GM19438 (cell line): ENCODE measurements around the gene KNCN.

ENCODE experiments used
- ATAC-seq: cut with Tn5 transposase; IDR thresholded peaks from one replicate; pipeline ENCODE4 v1.9.1; 2021; ENCODE audit warnings: low read depth; ENCODE audit not compliant: unreplicated experiment

KNCN gene

DNA sequence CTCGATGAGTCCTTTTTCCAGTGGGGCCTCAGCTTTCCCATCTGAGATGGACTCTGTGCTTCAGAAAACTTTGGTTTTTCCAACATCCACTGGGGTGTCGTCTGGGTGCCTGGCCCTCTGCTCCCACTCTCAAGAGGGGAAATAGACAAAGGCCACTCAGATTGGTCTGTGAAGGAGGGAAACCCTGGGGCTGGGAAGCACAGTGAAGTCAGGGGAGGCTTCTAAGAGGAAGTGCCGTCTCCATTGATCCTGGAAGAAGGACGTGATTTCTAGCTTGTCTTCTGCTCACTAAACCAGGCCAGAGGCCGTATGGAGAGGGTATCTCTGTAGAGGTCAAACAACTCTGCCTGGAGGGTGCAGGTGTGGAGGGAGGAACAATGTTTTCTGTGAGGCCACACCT, 5.2 kb downstream of the KNCN start:
- no peak for ATAC-seq

DNA sequence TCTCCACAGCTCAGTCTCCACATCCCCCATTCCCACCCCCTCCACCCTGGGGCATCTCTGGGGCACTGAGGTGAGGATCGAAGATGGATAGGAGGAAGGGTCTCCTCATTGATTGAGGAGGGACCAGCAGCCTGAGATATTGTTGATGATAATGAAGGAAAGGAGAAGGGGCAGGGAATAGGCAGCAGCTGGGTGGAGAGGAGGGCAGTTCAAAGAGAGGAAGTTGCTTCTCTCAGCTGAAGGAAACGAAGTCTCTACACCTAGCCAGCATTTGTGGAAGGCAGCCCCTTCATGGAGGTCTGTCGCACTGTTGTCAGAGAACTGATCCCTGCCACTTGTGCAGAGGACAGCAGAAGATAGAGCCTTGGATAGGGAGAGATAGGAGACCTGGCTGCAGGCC, 5.7 kb downstream of the KNCN start:
- no peak for ATAC-seq

DNA sequence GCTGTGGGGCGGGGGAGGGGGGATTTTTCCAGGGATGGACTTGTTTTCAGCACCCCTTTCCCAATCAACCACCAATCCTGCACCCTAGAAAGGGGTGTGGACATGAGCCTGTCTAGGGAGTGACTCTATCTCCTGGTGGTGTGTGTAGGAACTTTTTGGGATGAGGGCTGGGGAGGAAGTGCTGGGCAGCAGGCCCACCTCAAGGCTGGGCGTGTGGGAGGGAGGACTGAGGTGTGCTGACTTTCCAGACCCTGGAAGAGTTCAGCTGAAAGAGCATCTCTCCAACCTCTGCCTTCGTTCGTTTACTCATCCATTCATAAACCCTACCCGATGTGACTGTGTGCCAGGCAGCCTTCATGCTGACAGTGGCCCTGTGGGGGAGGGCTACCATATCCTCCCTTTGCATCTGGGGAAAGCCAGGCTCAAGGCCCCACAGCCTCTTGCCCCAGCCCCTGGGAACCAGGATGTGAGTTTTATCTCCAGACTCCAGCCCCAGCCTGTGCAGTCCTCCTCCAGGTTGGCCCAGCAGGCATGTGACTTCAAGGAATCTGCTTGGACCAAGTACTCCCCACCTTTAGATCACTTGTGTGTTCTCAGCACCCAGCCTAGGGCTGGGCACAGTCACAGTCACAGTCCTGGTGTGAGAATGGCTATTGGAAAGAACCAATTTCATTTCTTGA, 6.7 kb downstream of the KNCN start:
- ATAC-seq: no peak

DNA sequence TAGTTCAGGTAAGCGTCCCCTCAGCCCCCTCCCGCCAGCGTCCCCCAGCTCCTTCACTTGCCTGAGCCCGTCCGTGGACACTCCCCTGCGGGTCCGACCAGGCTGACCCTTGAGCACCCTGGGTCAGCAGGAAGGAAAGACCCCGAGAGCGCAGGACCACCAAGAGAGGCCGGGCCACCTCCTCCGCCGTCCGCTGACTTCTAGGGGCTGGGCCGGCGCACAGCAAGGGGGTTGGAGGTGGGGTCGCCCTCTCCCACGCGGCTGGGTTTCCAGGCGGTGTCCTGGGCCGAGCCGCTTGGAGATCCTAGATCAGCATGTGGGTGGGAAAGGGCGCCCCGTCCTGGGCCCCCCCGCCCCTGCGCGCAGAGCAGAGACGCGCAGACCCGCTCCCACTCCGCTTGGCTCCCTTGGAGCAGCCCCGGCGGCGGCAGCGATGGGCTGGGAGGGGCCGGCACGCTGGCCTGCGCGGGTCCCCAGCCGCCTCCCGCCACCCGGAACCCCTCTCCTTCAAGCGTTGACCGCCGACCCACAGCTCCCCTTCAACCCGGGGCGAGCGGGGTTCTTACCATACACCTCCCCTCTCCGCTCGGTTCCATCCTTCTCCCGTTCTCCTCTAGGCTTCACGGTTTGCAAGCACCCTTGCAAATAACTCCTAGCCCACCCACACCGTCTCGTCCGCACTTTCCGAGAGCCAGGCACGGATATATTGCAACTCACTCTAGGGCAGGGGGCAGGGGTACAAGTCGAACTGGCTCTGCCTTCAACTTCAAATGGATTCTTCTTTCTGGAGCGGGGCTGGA, 7.5 kb downstream of the KNCN start:
- ATAC-seq: no peak

DNA sequence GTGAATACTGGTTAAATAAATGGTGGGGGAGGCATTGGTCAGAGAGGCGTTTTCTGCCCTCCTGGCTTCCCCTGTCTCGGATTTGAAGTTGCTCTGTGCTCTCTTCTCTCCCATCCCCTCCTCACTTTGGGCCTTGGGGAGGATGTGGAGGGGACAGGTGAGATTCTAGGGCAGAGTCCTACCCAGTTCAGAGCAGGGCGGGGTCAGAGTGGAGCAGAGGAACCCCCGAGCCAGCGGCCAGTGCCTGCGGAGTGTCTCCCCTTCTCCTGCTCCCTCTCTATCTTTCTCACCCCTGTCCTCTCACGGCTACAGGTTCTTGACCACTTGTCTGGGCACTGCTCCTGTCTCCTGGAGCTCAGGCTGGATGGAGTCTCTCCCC, 8.1 kb downstream of the KNCN start:
- no peak for ATAC-seq

DNA sequence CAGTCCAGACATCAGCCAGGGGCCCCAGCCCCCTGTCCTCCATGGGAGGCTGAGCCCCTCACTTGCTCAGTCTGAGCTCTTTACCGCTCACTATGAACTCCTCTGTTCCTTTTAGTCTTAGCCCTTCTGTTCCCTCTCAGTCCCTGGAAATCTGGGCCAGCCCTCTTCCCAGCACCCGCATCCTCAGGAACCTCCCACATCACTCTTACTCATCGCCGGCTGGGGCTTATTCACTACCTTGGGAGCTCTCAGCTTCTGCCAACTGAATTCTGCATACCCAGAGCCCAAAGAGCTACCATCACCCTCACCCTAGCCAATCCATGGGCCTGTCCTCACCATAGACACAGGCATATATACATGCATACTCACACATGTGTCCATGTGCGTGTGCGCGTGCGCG, 11.5 kb downstream of the KNCN start:
- no peak for ATAC-seq

DNA sequence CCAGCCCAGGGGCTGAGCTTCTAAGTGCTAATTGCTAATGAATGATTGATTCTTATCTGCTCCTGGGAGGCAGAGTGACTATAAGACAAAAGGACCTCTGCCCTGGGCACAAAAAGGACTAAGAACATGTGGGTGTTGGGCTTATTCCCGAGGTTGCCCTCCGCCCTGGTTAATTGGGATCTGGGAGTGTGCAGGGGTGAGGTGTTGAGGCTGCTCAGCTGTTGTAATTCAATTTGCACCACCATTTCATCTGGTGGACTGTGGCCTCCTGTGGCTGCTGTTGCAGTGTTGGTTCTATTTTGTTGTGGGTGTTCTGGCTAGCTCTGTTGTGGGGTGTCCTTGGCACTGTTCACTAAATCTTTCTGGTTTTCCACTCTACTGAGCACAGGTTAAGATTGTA, 13.3 kb downstream of the KNCN start:
- ATAC-seq: no peak

DNA sequence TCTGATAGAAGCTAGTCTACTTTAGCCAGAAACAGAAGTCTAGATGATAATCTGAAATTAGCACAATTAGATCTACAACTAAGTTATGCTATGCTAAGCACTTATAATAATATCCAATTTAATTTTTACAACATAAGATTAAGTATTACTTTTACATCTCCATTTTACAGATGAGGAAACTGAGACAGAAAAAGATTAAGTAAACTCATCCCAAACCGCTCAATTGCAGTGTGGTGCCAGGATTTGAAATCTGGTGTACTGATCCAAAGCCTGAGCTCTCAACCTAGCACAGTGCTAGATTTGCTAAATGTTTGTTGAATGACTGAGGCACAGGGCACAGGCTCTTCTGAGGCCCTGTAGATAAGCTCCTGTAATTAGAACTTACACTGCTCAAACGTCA, 13.8 kb downstream of the KNCN start:
- ATAC-seq: no peak

DNA sequence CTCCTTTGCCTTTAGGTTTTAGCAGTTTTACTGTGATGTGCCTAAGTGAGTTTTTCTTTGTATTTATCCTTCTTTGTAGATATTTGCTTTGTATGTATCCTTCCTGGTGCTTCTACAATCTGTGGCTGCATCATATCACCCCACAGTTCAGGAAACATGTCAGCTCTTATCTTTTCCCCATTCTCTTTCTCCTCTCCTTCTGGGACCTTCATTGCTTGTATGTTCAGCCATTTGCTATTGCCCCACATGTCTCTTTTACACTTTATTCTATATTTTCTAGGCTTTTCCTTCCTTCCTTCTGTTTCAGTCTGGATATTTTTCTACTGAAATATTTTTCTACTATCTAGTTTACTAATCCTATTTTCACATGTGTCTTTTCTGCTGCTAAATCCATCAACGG, 14.9 kb downstream of the KNCN start:
- ATAC-seq: no peak

DNA sequence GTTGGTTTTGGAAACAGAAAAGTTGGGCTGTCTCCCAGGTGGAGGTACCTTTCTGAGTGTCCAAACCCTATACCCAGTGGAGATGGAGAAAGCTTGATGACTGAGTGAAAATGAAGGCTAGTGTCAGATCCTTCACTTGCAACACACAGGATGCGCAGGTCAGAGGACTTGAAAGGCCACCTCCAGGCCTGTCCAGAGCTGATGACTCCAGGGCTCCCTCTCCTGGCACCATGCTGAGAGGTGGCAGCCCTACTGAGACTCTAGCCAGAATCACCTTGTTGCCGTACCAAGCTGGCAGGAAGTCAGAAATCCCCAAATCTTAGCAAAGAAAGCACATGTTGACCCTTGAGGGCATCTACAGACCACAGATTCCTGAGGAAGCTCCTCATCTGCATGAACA, 16.4 kb downstream of the KNCN start:
- no peak for ATAC-seq

DNA sequence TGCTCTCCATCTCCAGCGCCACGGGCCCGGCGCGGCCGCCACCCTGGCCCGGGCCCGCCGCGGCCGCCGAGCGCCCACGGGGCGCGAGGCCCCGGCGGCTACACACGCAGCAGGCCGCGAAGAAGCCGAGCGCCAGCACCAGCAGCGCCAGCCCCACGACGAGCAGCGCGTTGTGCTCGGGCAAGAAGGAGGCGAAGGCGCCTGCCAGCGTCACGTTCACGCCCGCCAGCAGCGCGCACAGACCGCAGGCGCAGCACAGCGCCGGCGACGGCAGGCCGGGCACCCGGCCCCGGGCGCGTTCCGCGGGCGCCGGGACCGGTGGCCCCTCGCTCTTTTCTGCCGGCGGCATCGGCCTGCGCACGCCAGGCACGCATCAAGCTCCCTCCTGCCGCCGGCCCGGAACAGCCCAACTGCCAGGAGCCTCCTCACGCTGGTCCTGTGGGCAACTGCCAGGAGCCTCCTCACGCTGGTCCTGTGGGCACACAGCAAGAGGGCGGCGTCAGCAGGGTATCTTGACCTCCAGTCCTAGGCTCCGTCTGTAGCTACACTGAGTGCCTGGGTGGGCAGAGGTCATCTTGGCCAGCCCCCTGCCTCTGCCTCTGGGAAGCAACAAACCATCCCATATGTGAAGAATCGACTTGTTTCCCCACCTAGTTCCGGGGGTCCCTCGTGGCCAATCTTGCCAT, 18.1 kb downstream of the KNCN start:
- ATAC-seq: no peak

DNA sequence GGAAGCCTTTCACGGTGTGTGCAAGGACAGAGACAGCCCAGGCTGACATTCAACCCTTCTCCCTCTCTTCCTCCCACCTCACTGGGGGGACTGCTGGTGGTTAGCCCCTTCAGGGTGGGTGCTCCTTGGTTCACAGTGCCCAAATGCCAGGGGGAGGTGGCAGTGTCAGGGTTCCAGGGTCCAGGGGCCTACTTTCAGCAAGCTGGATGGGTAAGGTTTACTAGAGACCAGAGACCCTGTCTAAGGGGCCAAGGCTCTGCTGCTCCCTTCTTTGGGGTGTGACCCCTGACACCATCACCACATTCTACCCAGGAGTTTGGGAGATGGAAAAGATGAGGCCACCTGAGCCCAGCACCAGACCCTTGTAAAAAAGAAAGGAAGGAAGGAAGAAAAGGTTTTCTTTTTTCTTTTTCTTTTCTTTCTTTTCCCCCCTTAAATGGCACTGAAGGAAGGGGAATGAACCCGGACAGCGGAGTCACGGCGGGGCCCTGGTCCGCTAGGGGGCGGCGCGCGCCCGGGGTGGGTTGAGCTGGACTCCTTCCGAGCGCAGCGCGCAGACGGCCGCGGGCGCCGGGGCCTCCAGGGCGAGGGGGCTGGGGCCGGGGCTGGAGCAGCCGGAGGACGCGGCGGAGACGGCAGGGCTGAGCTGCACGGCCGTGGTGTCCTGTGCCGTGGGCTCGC, 18.8 kb downstream of the KNCN start:
- ATAC-seq: no peak

DNA sequence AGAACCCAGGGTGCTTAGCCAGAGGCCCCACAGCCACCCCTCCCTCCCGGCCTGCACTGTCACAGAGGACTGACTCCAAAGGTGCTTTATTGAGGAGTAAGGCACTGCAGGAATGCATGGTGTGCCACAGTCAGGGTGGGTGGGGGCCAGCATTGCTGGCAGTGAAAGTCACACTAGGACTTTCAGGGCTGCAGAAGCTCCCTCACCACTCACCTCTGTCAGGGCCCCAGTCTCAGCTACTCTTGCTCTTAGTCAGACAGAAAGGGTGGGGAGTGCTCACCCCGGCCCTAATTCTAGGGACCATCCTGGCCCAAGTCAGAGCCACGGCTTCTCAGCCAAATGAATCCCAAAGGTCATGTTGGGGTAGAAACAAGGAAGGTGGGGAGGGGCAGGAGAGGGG, 19.4 kb downstream of the KNCN start:
- ATAC-seq: no peak

DNA sequence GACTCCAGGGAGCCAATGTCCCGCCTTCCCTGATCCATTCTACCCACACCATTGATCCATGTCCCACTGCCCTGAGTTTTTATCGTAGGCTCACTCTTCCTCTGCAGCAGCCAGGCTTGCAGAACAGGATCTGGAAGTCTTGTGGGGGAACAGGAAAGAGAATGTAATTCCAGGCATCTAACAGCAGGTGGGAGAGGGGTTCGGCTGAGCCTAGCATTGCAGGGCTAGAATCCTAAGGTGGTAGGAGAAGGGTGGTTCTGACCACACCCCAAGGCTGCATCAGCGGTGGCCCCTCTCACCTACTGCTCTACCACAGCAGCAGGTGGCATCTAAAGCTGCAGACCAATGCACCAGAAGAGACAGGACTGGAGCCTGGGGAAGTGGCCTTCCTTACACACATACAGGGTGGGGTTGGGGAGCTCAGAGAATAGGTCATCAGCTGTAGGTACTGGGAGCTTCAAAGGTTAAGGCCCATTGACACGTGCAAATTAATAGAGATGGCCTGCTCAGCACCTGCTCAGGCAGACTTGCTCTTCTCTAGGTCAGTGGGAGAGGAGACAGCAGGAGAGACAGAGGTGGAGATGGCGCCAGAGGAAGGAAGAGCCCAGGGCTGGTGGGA, 20.5 kb downstream of the KNCN start:
- no peak for ATAC-seq

DNA sequence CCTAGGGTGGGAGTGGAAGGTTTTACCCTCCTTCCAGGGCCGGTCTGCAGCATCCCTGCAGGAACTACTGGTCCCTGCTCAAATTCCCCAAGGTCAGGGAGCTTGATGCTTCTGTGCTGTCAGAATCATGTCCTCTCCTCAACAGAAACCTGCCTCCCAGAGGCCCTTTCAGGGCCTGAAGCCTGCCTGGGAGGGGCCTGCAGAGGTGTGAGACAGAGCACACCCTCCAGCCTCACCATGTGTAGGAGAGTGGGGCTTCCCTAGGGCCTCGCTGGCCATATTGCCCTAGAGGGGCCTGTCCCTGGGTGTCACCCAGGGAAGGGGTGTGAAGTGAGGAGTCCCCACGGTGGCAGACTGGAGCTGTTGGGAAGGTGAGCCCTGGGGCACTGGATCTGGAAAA, 21.1 kb downstream of the KNCN start:
- no peak for ATAC-seq

DNA sequence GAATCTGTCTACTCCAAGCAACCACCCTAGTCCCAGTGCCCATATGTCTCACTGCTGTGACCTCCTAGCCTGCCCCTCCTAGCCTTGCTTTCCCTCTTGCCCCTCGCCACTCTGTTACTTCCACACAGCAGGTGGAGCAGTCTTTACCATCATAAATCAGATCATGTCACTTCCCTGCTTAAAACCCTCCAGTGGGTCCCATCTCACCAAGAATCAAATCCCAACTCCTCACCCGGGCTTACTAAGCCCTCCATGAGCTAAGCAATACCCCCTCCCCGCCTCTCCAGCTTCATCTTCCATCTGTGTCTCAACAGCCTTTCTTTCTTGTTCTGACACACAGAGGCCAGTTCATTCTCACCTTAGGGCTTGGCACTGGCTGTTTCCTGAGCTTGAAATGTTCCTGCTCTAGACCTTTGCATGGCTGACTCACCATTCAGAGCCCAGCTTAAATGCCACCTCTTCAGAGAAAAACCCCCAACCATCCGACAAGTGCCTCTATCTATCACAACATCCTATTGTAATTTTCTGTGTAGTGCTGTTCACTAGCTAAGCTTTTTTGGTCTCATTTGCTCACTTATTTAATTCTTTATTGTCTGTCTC, 22.3 kb downstream of the KNCN start:
- ATAC-seq: no peak

DNA sequence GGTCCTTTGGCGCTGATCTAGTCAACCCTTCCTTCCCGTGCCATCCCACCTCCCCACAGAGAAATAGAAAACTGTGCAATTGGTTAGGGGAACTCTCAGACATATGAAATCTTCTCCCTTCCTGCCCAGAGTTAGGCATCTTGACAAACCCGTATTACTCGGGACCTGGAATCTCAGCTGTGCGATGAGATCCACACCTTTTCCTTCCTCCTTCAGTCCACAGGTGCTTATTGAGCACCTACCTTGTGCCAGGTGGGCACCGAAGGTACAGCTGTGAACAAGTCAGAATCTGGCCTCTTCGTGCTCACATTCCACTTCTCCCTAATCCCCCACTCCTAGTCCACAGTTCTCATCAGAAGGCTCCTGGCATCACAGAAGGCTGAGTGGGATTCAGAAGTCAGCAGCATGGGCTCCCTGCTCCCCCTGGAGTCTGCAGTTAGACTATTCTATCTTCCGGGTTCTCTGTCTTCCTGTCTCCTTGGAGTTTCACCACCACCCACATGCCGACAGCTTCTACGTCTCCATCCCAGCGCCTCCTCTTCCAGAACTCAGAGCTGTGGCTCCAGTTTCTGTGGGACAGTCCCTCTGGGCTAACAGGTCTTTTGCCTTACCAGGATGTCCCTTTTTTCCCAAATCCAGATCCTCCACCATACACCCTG, 23.0 kb downstream of the KNCN start:
- ATAC-seq: no peak

DNA sequence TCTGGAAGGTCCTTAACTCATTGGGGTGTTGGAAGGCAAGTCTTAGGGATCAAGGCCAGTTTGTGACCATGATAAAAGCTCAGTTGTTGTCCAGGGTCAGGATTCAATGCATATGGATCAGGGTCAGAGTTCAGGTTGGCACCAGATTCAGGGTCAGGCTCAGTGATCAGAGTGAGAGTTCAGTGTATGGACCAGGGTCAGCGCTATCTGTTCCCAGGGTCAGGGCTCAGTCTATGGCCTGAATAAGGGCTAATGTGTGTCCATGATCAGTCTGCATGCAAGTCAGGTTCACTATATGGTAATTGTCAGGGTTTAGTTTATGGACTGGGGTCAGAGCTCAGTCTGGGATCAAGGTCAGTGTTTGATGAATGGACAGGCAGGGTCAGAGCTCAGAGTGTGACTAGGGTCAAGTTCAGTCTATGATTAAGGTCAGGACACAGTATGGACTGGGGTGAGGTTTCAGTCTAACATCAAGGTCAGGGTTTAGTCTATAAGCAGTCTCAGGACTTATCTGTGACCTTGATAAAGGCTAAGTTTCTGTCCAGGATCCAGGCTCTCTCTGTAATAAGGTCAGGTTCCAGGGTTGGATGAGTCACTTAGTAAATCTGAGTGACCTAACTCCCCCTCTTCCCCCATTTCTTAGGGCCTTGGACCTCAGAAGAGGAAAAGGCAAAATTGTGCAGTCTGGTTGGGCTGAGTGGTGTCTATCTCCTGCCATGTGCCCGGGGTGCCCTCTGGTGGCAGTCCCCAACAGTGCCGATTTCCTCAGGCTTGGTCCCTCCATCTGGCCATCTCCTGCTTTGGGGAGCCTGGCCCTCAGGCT, 23.8 kb downstream of the KNCN start:
- ATAC-seq: no peak

DNA sequence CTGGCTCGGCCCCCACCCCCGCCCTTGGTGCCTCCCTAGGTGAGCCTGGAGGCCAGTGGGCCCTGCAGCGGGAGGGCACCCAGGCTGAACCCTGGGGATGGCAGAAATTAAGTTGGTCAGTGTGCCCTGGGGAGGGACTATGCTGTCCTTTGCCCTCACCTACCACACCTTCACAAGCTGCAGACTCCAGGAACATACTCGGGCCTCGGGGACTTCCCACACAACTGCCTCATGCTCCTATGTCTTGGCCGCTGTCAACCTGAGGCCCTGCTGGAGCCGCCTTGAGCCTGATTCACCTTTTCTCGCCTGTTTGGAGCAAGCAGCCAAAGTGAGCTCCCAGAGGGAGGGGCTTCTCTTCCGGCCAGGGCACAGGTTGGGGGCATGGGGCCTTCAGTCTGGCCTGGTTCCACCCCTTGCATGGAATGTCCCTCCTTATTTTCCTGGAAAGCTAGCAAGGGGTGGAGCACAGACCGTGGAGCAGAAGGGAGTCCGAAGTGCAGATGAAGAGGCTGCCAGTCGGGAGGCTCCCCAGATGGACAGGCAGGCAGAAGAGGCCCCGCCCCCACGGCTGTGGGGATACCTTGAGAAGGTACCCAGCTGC, 24.7 kb downstream of the KNCN start:
- ATAC-seq: no peak
